Forelimb muscle (tissue), 1 donor: ENCODE results near the gene UFD1. TPM values are rescaled to one million over a fixed set of nuclear protein-coding genes. Genes with fewer than 3 reads are reported as not detected.

ENCODE experiments used
- DNase-seq: peaks from one replicate; pipeline ENCODE4 v3.0.0-alpha.2; 2013; ENCODE audit warnings: low read depth
- polyA plus RNA-seq: library from polyadenylated mRNA; unstranded; fragments of 120-200 nt; gene quantifications from one replicate; pipeline ENCODE4 v1.2.1, GENCODE V29; 2013; ENCODE audit not compliant: insufficient read length

Gene UFD1
- polyA plus RNA-seq, 1 donor, result 40.7 TPM

- no peak for DNase-seq
These were observed 7.4 kb downstream of the UFD1 start for GRCh38 chr22:19471572-19471971.

- no peak for DNase-seq
These were observed 9.0 kb downstream of the UFD1 start for GRCh38 chr22:19470010-19470409.

- no peak for DNase-seq
These were observed 9.6 kb downstream of the UFD1 start for GRCh38 chr22:19469421-19469820.

GRCh38 chr22:19467912-19468311 is 11.1 kb downstream of the UFD1 start:
- DNase-seq, result no peak

- no peak for DNase-seq
These were observed 11.9 kb downstream of the UFD1 start for GRCh38 chr22:19466848-19467752.

GRCh38 chr22:19466126-19466716 is 12.8 kb downstream of the UFD1 start:
- DNase-seq, result no peak

GRCh38 chr22:19464975-19465374 is 14.0 kb downstream of the UFD1 start:
- DNase-seq, result no peak

GRCh38 chr22:19464546-19464945 is 14.4 kb downstream of the UFD1 start:
- no peak for DNase-seq

- DNase-seq, result no peak
These were observed 15.2 kb downstream of the UFD1 start for GRCh38 chr22:19463491-19464469.

- no peak for DNase-seq
These were observed 16.0 kb downstream of the UFD1 start for GRCh38 chr22:19463008-19463407.

GRCh38 chr22:19461506-19461905 is 17.5 kb downstream of the UFD1 start:
- no peak for DNase-seq

- DNase-seq, result no peak
These were observed 19.0 kb downstream of the UFD1 start for GRCh38 chr22:19460036-19460435.

- no peak for DNase-seq
These were observed 21.1 kb downstream of the UFD1 start for GRCh38 chr22:19457828-19458428.

GRCh38 chr22:19456541-19456940 is 22.5 kb downstream of the UFD1 start:
- no peak for DNase-seq

- DNase-seq, result no peak
These were observed 23.2 kb downstream of the UFD1 start for GRCh38 chr22:19455585-19456370.

GRCh38 chr22:19455033-19455432 is 24.0 kb downstream of the UFD1 start:
- DNase-seq, result no peak

- DNase-seq, result no peak
These were observed 24.8 kb downstream of the UFD1 start for GRCh38 chr22:19454156-19454555.

- DNase-seq, result no peak
These were observed 25.3 kb downstream of the UFD1 start for GRCh38 chr22:19453718-19454117.

- no peak for DNase-seq
These were observed 27.4 kb downstream of the UFD1 start for GRCh38 chr22:19451570-19451969.

GRCh38 chr22:19450363-19451175 is 28.4 kb downstream of the UFD1 start:
- no peak for DNase-seq
